Stimulated activated CD4-positive, alpha-beta T cell treated with anti-CD3 and anti-CD28 coated beads, Interleukin-12 subunit alpha, Interleukin-12 subunit beta, amount 100 ng/mL, for 24 hours (primary cell): ENCODE data around the gene HIF1AN.

Experiments
- DNase-seq, 2 experiments: peaks; one replicate each; pipeline ENCODE4 v3.0.0-alpha.2; 2020; ENCODE audit warnings: low read depth in 2 of 2

Gene HIF1AN

GRCh38 chr10:100522107-100522801, 13.5 kb upstream of the HIF1AN start:
- no peak for DNase-seq

- DNase-seq = no peak
Observed at GRCh38 chr10:100522945-100523344, 12.8 kb upstream of the HIF1AN start.

GRCh38 chr10:100524206-100524605, 11.5 kb upstream of the HIF1AN start:
- no peak for DNase-seq

- no peak for DNase-seq
Observed at GRCh38 chr10:100524638-100525037, 11.1 kb upstream of the HIF1AN start.

GRCh38 chr10:100528123-100528886, 7.4 kb upstream of the HIF1AN start:
- no peak for DNase-seq

GRCh38 chr10:100528921-100529474, 6.7 kb upstream of the HIF1AN start:
- DNase-seq = no peak

- DNase-seq = peak; percentile 79 to 80
Observed at GRCh38 chr10:100529475-100530298, 6.1 kb upstream of the HIF1AN start, which contains the start of gene NDUFB8. TSS of gene NDUFB8 (minus strand) at chr10:100529871. CDS start at chr10:100529851, 20 bp downstream.

- DNase-seq = no peak
Observed at GRCh38 chr10:100531761-100532160, 4.0 kb upstream of the HIF1AN start.

- no peak for DNase-seq
Observed at GRCh38 chr10:100534726-100535125, 1.0 kb upstream of the HIF1AN start.

GRCh38 chr10:100535338-100535714, 417 bp upstream of the HIF1AN start:
- DNase-seq = no peak

- DNase-seq = no peak
Observed at GRCh38 chr10:100537475-100537874, 1.7 kb downstream of the HIF1AN start.

GRCh38 chr10:100544950-100545349, 9.2 kb downstream of the HIF1AN start:
- no peak for DNase-seq

- DNase-seq = no peak
Observed at GRCh38 chr10:100551196-100551595, 15.5 kb downstream of the HIF1AN start.

GRCh38 chr10:100551738-100552137, 16.0 kb downstream of the HIF1AN start:
- no peak for DNase-seq

GRCh38 chr10:100553929-100554328, 18.2 kb downstream of the HIF1AN start:
- no peak for DNase-seq

- DNase-seq = no peak
Observed at GRCh38 chr10:100554902-100555301, 19.2 kb downstream of the HIF1AN start.

- no peak for DNase-seq
Observed at GRCh38 chr10:100560248-100560647, 24.5 kb downstream of the HIF1AN start.

GRCh38 chr10:100561005-100561404, 25.3 kb downstream of the HIF1AN start:
- no peak for DNase-seq

GRCh38 chr10:100562008-100562672, 26.4 kb downstream of the HIF1AN start:
- DNase-seq = peak; percentile 54 to 69

GRCh38 chr10:100565206-100565985, 29.7 kb downstream of the HIF1AN start:
- no peak for DNase-seq

GRCh38 chr10:100566561-100566960, 30.8 kb downstream of the HIF1AN start:
- no peak for DNase-seq
